Lower leg skin (tissue), 4 donors: Measurements from ENCODE around the gene FMNL2. TPM values are rescaled to one million over a fixed set of nuclear protein-coding genes. Genes with fewer than 3 reads are reported as not detected.

Source experiments
- DNase-seq, 2 donors: peaks; one replicate each; pipeline ENCODE4 v3.0.0-alpha.2; 2019; ENCODE audit warnings: low spot score in 2 of 2
- H3K4me3 ChIP-seq: fragments of 200-600 bp; sonication (generic); 2 replicates; pipeline ENCODE4 v1.5.1; 2017; ENCODE audit warnings: mild to moderate bottlenecking, low read depth; ENCODE audit not compliant: poor library complexity, severe bottlenecking
- POLR2A ChIP-seq, 2 donors: fragments of 450-650 bp; IDR thresholded peaks; one replicate each; pipeline ENCODE4 v1.6.1; 2016 to 2017; ENCODE audit warnings: antibody characterized with exemption in 2 of 2, mild to moderate bottlenecking in 1 of 2, moderate library complexity in 1 of 2
- WGBS, 2 donors: methylation state at CpG; one replicate each; pipeline ENCODE4 v1.1.5; 2018; 5-methylcytosine and 5-hydroxymethylcytosine counted together
- intact Hi-C: fragments of 100-400 bp; cut with DNase I; formaldehyde crosslinking; loops from one replicate; pipeline ENCODE4 v1.15.0; 2023; ENCODE audit warnings: low total_unique reads
- total RNA-seq, 4 donors: library from RNA; depleted of rRNA; stranded (reverse); fragments of >200 nt; gene quantifications; one replicate each; pipeline ENCODE4 v1.1.0, GENCODE V29; 2016
- TF ChIP-seq, protein P1 (sequence below), 3 donors: fragments of 450-650 bp; IDR thresholded peaks; one replicate each; pipeline ENCODE4 v1.5.1; 2016; ENCODE audit warnings: antibody characterized with exemption in 3 of 3, mild to moderate bottlenecking in 3 of 3, moderate library complexity in 2 of 3

The FMNL2 gene
- total RNA-seq, 4 donors from 2014 or later: 9.6 to 18.3 (median 12.9) TPM

GRCh38 chr2:152606081-152606480 is 271.1 kb downstream of the FMNL2 start:
- intact Hi-C loops: no loop called here
- 78 to 91% methylated on average over 1 of the region's 1 CpG for WGBS, 2 donors

GRCh38 chr2:152606941-152607340 is 272.0 kb downstream of the FMNL2 start:
- TF ChIP-seq POLR2A (IDR thresholded peaks at IDR 0.05): no peak
- TF ChIP-seq, protein P1, sequence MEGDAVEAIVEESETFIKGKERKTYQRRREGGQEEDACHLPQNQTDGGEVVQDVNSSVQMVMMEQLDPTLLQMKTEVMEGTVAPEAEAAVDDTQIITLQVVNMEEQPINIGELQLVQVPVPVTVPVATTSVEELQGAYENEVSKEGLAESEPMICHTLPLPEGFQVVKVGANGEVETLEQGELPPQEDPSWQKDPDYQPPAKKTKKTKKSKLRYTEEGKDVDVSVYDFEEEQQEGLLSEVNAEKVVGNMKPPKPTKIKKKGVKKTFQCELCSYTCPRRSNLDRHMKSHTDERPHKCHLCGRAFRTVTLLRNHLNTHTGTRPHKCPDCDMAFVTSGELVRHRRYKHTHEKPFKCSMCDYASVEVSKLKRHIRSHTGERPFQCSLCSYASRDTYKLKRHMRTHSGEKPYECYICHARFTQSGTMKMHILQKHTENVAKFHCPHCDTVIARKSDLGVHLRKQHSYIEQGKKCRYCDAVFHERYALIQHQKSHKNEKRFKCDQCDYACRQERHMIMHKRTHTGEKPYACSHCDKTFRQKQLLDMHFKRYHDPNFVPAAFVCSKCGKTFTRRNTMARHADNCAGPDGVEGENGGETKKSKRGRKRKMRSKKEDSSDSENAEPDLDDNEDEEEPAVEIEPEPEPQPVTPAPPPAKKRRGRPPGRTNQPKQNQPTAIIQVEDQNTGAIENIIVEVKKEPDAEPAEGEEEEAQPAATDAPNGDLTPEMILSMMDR (IDR thresholded peaks at IDR 0.05): no peak
- intact Hi-C loops: no loop called here
- no peak for DNase-seq
- WGBS, 2 donors: 44% methylated on average over 2 of the region's 2 CpGs
- H3K4me3 ChIP-seq: no peak overlapping the region

More at GRCh38 chr2:152606081-152606480, 271.1 kb downstream of the FMNL2 start:
- H3K4me3 ChIP-seq: no peak overlapping the region
- no peak for TF ChIP-seq POLR2A (IDR thresholded peaks at IDR 0.05)
- TF ChIP-seq, protein P1 (IDR thresholded peaks at IDR 0.05): no peak
- no peak for DNase-seq

DNA sequence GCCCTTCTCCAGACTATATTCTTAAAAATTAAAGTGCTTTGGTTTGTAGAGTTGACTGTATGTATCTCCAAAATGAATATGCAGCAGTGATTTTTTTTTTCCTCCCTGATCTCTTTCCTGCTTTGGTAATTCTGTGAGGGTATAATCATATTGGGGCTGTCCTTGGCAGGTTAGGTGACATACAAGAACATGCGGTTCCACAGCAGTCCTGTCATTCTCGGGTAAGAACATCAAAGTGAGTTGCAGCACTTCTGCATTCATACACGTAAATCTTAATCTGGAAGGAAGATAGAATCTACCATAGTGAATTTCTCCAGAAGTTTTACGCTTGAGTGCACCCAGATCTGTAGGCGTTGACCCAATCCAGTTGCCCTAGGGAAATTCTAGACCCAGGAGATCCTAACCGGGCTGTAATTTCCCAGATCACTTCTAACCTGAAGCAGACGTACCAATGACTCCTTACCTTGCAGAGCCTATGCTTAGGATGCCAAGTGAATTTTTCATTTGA is 272.9 kb downstream of the FMNL2 start:
- TF ChIP-seq POLR2A (IDR thresholded peaks at IDR 0.05): no peak
- TF ChIP-seq, protein P1 (IDR thresholded peaks at IDR 0.05): no peak
- WGBS, 2 donors: 80 to 93% methylated on average over 7 of the region's 7 CpGs
- intact Hi-C loops: no loop called here
- no peak for DNase-seq
- H3K4me3 ChIP-seq: no peak overlapping the region

DNA sequence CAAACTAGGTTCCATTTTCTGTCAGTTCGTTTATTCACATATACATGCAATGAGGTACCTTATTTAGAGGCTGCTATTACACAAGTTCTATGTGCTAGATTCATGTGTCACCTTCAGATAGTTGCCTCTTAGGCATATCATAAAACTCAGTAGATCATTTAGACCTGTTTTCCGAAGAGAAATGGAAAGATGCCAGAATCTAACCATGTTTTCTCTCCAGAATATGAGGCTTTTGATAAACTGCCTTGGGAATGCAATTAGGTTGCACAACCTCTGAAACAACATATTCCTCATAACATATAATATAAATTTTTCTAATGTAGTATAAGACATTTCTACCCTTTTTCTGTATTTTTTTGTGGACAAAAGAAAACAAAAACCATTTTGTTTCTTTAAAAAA is 274.2 kb downstream of the FMNL2 start:
- 69 to 72% methylated on average over 2 of the region's 2 CpGs for WGBS, 2 donors
- intact Hi-C loops: no loop called here

DNA sequence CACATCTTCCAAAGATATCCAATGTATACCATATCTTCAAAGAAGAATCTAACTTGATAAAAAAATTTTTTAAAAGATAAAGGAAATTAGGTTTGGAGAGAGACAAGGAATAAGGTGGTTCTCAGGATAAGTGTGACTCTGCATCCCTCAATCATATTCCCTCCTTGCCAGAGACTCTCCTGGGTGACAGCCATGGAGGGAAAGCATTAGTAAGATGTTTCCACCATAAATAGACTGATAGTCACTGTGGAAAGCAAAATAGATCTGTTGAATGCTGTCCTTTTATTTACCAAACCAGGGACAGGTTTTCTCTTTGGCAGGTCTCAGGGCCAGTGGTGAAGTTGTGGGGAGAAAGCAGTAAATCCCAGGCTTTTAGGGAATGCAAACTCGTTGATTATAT is 274.7 kb downstream of the FMNL2 start:
- no peak overlapping the region for H3K4me3 ChIP-seq
- WGBS, 2 donors: 55 to 69% methylated on average over 1 of the region's 1 CpG
- DNase-seq: no peak
- intact Hi-C loops: no loop called here
- TF ChIP-seq, protein P1 (IDR thresholded peaks at IDR 0.05): no peak
- no peak for TF ChIP-seq POLR2A (IDR thresholded peaks at IDR 0.05)

More for the DNA sequence above, 274.2 kb downstream of the FMNL2 start:
- TF ChIP-seq, protein P1 (IDR thresholded peaks at IDR 0.05): no peak
- TF ChIP-seq POLR2A (IDR thresholded peaks at IDR 0.05): no peak
- H3K4me3 ChIP-seq: no peak overlapping the region
- no peak for DNase-seq
